DND-41 (cell line): ENCODE results near the gene ACSL5.
"Not testable (repeated sequence)": the region's sequence is repeated elsewhere in the genome, so short reads cannot be mapped to it uniquely, and the experiment has no call there.

Experiments used
- ATAC-seq: fragments of 200-7000 bp; cut with Tn5 transposase; 3 replicates; pipeline ENCODE4 v1.9.1; 2021; ENCODE audit warnings: low read depth; ENCODE audit not compliant: insufficient read depth
- DNase-seq: peaks from one replicate; pipeline ENCODE4 v3.0.0-alpha.2; 2020
- H2AFZ ChIP-seq: 2 replicates; pipeline ENCODE4 v1.6.0; 2012; ENCODE audit warnings: low read depth, low read length
- H3K27ac ChIP-seq: 2 replicates; pipeline ENCODE4 v1.5.1; 2012; ENCODE audit warnings: low read length, inconsistent platforms
- H3K27me3 ChIP-seq: fragments of 200-600 bp; sonication (generic); 2 replicates; pipeline ENCODE4 v1.6.0; 2012; ENCODE audit warnings: low read length, mild to moderate bottlenecking, inconsistent platforms; ENCODE audit not compliant: insufficient read depth, poor library complexity
- H3K36me3 ChIP-seq: 2 replicates; pipeline ENCODE4 v1.5.1; 2012; ENCODE audit warnings: low read length, inconsistent platforms; ENCODE audit not compliant: insufficient read depth
- H3K4me1 ChIP-seq: 2 replicates; pipeline ENCODE4 v1.5.1; 2012; ENCODE audit warnings: mild to moderate bottlenecking, low read length; ENCODE audit not compliant: insufficient read depth
- H3K4me2 ChIP-seq: 2 replicates; pipeline ENCODE4 v1.6.0; 2012; ENCODE audit warnings: mild to moderate bottlenecking, moderate library complexity, low read length, inconsistent platforms; ENCODE audit not compliant: insufficient read depth
- H3K4me3 ChIP-seq, 2 experiments: fragments of 200-600 bp in 1 of 2; shearing (Covaris generic) in 1 of 2; 2 replicates each; pipeline ENCODE4 v1.5.1; 2012 to 2016; ENCODE audit warnings: inconsistent platforms in 2 of 2, low read length in 2 of 2, mild to moderate bottlenecking in 2 of 2, low read depth in 1 of 2, moderate library complexity in 1 of 2
- H3K79me2 ChIP-seq: 2 replicates; pipeline ENCODE4 v1.6.0; 2012; ENCODE audit warnings: low read length, inconsistent platforms; ENCODE audit not compliant: insufficient read depth
- H3K9ac ChIP-seq: 2 replicates; pipeline ENCODE4 v1.6.0; 2012; ENCODE audit warnings: low read depth, mild to moderate bottlenecking, inconsistent platforms, low read length, moderate library complexity
- H3K9me3 ChIP-seq: 2 replicates; pipeline ENCODE4 v1.5.1; 2012; ENCODE audit warnings: low read length, moderate library complexity, mild to moderate bottlenecking, inconsistent platforms; ENCODE audit not compliant: insufficient read depth, severe bottlenecking
- H4K20me1 ChIP-seq: 2 replicates; pipeline ENCODE4 v1.6.0; 2012; ENCODE audit warnings: low read length; ENCODE audit not compliant: insufficient read depth
- EZH2 ChIP-seq: IDR thresholded peaks from 3 replicates; pipeline ENCODE4 v1.6.1; 2012; ENCODE audit warnings: borderline replicate concordance, low read depth, mild to moderate bottlenecking, moderate library complexity, low read length, inconsistent platforms; ENCODE audit not compliant: severe bottlenecking
- TF ChIP-seq, protein P1 (sequence below): IDR thresholded peaks from 2 replicates; pipeline ENCODE4 v1.5.1; 2012; ENCODE audit warnings: borderline replicate concordance, low read length, moderate library complexity, mild to moderate bottlenecking; ENCODE audit not compliant: poor library complexity, severe bottlenecking; ENCODE audit errors: extremely low read depth

ACSL5 gene

DNA sequence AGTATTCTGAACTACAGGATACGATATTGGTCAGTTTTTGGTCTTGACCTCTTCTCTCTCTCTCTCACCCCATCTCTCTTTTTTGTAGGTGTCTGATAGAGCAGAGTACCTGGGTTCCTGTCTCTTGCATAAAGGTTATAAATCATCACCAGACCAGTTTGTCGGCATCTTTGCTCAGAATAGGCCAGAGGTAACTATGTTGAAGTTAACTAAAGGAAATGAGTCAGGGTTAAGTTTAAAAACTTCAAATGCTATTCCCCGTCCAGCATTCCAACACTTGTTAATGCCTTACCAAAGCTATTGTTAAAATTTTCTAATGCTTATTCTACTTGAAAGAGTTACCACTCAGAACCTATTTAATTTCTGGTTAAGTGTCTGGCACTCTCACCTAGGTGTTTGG lies 30.7 kb downstream of the ACSL5 start:
- ATAC-seq, result no peak

DNA sequence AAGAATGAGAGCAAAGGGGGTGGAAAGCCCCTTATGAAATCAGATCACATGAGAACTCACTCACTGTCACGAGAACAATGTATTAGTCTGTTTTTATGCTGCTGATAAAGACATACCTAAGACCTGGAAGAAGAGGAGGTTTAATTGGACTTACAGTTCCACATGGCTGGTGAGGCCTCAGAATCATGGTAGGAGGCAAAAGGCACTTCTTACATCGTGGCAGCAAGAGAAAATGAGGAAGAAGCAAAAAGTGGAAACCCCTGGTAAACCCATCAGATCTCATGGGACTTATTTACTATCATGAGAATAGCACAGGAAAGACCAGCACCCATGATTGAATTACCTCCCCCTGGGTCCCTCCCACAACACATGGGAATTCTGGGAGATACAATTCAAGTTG lies 32.9 kb downstream of the ACSL5 start:
- not testable (repeated sequence) for H3K4me1 ChIP-seq, H3K9me3 ChIP-seq, H3K4me3 ChIP-seq, H3K79me2 ChIP-seq, H3K27ac ChIP-seq, H4K20me1 ChIP-seq, ATAC-seq, DNase-seq, H3K9ac ChIP-seq, H3K27me3 ChIP-seq, H3K4me2 ChIP-seq, H2AFZ ChIP-seq
- H3K36me3 ChIP-seq, result peaks cover 70% of the 10 kb centered on the region; the same call in 1 of the 2 replicates

More for the DNA sequence above, 30.7 kb downstream of the ACSL5 start:
- no peak overlapping the region for H3K4me2 ChIP-seq
- no peak overlapping the region for H2AFZ ChIP-seq
- no peak for DNase-seq
- no peaks in the 10 kb centered on the region for H3K4me1 ChIP-seq
- no peak overlapping the region for H3K9ac ChIP-seq
- TF ChIP-seq EZH2, result no peak
- TF ChIP-seq, protein P1, sequence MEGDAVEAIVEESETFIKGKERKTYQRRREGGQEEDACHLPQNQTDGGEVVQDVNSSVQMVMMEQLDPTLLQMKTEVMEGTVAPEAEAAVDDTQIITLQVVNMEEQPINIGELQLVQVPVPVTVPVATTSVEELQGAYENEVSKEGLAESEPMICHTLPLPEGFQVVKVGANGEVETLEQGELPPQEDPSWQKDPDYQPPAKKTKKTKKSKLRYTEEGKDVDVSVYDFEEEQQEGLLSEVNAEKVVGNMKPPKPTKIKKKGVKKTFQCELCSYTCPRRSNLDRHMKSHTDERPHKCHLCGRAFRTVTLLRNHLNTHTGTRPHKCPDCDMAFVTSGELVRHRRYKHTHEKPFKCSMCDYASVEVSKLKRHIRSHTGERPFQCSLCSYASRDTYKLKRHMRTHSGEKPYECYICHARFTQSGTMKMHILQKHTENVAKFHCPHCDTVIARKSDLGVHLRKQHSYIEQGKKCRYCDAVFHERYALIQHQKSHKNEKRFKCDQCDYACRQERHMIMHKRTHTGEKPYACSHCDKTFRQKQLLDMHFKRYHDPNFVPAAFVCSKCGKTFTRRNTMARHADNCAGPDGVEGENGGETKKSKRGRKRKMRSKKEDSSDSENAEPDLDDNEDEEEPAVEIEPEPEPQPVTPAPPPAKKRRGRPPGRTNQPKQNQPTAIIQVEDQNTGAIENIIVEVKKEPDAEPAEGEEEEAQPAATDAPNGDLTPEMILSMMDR, result no peak
- no peaks in the 10 kb centered on the region for H3K79me2 ChIP-seq
- H3K27me3 ChIP-seq, result no peaks in the 10 kb centered on the region
- H3K36me3 ChIP-seq, result peaks cover 57% of the 10 kb centered on the region; the same call in 1 of the 2 replicates
- no peak overlapping the region for H3K27ac ChIP-seq
- no peak overlapping the region for H3K4me3 ChIP-seq
- no peaks in the 10 kb centered on the region for H3K9me3 ChIP-seq
- no peaks in the 10 kb centered on the region for H4K20me1 ChIP-seq

DNA sequence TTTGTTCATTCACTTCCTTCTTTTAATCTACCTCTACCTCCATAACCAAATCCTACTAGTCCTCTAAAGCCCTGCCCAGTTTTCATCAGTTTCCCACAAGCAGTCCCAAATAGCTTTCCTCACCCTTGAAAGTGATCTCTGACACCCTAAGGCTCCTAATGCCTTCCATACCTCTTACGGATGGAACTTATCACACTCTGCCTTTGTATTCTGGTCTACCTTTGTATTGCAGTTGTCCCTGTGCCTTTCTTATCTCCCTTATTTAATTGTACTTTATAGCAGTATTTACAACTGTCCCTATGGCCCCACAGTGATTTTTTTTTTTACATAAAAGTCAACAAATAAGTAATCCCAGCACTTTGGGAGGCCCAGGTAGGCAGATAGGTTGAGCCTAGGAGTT lies 33.8 kb downstream of the ACSL5 start:
- Histone ChIP-seq H3K9me3 (no peaks in the 10 kb centered on the region), H3K27ac (no peak overlapping the region), H2AFZ (no peak overlapping the region), H3K36me3 (peaks cover 72% of the 10 kb centered on the region; the same call in 1 of the 2 replicates), H3K4me2 (no peak overlapping the region), H3K9ac (no peak overlapping the region), H3K27me3 (no peaks in the 10 kb centered on the region), H3K4me3 (no peak overlapping the region), H3K79me2 (no peaks in the 10 kb centered on the region), H3K4me1 (no peaks in the 10 kb centered on the region), H4K20me1 (no peaks in the 10 kb centered on the region)
- TF ChIP-seq, protein P1, result no peak
- TF ChIP-seq EZH2, result no peak
- ATAC-seq (no peak), DNase-seq (no peak)

DNA sequence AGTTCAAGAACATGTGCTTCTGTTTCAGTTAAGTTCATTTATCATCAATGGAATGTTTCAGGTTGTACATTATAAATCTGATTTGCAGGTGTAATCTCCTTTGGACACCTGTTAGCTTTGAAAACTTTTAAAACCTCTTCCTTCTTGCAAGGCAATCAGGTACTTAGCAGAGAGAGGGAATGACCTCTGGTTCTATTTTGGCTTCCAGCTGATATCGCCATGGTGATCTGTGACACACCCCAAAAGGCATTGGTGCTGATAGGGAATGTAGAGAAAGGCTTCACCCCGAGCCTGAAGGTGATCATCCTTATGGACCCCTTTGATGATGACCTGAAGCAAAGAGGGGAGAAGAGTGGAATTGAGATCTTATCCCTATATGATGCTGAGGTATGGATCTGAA lies 35.4 kb downstream of the ACSL5 start:
- ATAC-seq, result no peak
- Histone ChIP-seq H3K36me3 (peaks cover 60% of the 10 kb centered on the region; the same call in 1 of the 2 replicates), H4K20me1 (no peaks in the 10 kb centered on the region)

More for the DNA sequence above, 35.4 kb downstream of the ACSL5 start:
- no peaks in the 10 kb centered on the region for H3K27me3 ChIP-seq
- H3K27ac ChIP-seq, result no peak overlapping the region
- no peak overlapping the region for H3K4me2 ChIP-seq
- no peaks in the 10 kb centered on the region for H3K4me1 ChIP-seq
- no peak for DNase-seq
- TF ChIP-seq EZH2, result no peak
- TF ChIP-seq, protein P1, result no peak
- no peaks in the 10 kb centered on the region for H3K9me3 ChIP-seq
- H2AFZ ChIP-seq, result no peak overlapping the region
- H3K4me3 ChIP-seq, result no peak overlapping the region
- H3K9ac ChIP-seq, result no peak overlapping the region
- H3K79me2 ChIP-seq, result no peaks in the 10 kb centered on the region
